Measurements from ENCODE around the gene NCAN.

DNA sequence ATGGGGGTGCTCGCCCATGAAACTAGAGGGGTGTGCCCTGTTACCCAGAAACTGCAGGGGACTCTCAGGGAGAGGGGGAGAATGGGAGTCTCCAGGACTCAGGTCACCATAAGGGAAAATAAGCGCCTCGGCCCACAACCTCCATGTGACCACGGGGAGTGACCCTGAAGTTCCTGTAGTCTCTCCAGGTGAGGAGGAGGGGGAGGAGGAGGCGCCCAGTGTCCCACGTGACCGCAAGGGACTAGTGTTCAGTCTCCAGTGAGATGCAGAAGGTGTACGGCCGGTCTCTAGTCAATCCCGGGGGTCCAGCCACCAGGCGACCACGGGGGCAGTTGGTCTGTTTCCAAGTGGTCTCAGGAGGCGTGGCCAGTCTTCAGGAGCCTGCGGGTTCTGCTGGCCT lies 45.4 kb downstream of the NCAN start:
- TF ChIP-seq POLR2A (IDR thresholded peaks at IDR 0.05), result no peak
- no peak for TF ChIP-seq CTCF (IDR thresholded peaks at IDR 0.05)
